Measurements from ENCODE around the gene MLLT1.

- TF ChIP-seq CTCF (conservative IDR thresholded peaks at IDR 0.05; ENCODE audit: low read length): no peak
- TF ChIP-seq EZH2phosphoT487 (IDR thresholded peaks at IDR 0.05; ENCODE audit: borderline replicate concordance): no peak
Measured at GRCh38 chr19:6292006-6292405, 12.2 kb upstream of the MLLT1 start.

All from Loucy (cell line).